Neural cell (in vitro differentiated cells): ENCODE data around the gene ACP4.
"Not testable (repeated sequence)": the region's sequence is repeated elsewhere in the genome, so short reads cannot be mapped to it uniquely, and the experiment has no call there.

Experiments
- TF ChIP-seq, protein P1 (sequence below): IDR thresholded peaks from 2 replicates; pipeline ENCODE4 v1.6.1; 2012; ENCODE audit warnings: borderline replicate concordance
- TF ChIP-seq, protein P2 (sequence below): fragments of 450-650 bp; IDR thresholded peaks from 2 replicates; pipeline ENCODE4 v1.5.1; 2014; ENCODE audit warnings: antibody characterized with exemption, mild to moderate bottlenecking, moderate library complexity; ENCODE audit not compliant: poor library complexity, severe bottlenecking

DNA sequence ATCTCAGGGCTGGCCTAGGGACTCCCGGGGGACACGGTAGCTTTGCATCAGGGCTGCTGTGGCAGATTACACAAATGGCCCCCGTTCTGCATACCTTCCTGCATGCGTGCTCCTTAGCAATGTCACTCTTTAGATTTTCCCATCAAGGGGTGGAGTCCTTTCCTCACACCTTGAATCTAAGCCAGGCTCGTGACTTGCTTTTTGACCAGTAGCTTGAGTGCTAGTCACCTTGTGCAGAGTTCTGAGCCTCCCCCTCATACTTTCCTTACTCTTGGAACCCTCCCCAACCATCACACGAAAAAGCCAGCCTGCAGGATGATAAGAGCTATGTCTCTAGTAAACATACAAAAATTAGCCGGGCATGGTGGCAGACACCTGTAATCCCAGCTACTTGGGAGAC lies 16.8 kb upstream of the ACP4 start:
- TF ChIP-seq, protein P1, sequence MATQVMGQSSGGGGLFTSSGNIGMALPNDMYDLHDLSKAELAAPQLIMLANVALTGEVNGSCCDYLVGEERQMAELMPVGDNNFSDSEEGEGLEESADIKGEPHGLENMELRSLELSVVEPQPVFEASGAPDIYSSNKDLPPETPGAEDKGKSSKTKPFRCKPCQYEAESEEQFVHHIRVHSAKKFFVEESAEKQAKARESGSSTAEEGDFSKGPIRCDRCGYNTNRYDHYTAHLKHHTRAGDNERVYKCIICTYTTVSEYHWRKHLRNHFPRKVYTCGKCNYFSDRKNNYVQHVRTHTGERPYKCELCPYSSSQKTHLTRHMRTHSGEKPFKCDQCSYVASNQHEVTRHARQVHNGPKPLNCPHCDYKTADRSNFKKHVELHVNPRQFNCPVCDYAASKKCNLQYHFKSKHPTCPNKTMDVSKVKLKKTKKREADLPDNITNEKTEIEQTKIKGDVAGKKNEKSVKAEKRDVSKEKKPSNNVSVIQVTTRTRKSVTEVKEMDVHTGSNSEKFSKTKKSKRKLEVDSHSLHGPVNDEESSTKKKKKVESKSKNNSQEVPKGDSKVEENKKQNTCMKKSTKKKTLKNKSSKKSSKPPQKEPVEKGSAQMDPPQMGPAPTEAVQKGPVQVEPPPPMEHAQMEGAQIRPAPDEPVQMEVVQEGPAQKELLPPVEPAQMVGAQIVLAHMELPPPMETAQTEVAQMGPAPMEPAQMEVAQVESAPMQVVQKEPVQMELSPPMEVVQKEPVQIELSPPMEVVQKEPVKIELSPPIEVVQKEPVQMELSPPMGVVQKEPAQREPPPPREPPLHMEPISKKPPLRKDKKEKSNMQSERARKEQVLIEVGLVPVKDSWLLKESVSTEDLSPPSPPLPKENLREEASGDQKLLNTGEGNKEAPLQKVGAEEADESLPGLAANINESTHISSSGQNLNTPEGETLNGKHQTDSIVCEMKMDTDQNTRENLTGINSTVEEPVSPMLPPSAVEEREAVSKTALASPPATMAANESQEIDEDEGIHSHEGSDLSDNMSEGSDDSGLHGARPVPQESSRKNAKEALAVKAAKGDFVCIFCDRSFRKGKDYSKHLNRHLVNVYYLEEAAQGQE, result not testable (repeated sequence)
- TF ChIP-seq, protein P2, sequence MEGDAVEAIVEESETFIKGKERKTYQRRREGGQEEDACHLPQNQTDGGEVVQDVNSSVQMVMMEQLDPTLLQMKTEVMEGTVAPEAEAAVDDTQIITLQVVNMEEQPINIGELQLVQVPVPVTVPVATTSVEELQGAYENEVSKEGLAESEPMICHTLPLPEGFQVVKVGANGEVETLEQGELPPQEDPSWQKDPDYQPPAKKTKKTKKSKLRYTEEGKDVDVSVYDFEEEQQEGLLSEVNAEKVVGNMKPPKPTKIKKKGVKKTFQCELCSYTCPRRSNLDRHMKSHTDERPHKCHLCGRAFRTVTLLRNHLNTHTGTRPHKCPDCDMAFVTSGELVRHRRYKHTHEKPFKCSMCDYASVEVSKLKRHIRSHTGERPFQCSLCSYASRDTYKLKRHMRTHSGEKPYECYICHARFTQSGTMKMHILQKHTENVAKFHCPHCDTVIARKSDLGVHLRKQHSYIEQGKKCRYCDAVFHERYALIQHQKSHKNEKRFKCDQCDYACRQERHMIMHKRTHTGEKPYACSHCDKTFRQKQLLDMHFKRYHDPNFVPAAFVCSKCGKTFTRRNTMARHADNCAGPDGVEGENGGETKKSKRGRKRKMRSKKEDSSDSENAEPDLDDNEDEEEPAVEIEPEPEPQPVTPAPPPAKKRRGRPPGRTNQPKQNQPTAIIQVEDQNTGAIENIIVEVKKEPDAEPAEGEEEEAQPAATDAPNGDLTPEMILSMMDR, result not testable (repeated sequence)
